Lower leg skin (tissue), 3 donors: ENCODE data around the gene SVOPL.

Experiments used
- CTCF ChIP-seq, 3 donors: fragments of 450-650 bp; IDR thresholded peaks; one replicate each; pipeline ENCODE4 v1.5.1; 2016; ENCODE audit warnings: antibody characterized with exemption in 3 of 3, mild to moderate bottlenecking in 3 of 3, moderate library complexity in 2 of 3
- POLR2A ChIP-seq, 2 donors: fragments of 450-650 bp; IDR thresholded peaks; one replicate each; pipeline ENCODE4 v1.6.1; 2016 to 2017; ENCODE audit warnings: antibody characterized with exemption in 2 of 2, mild to moderate bottlenecking in 1 of 2, moderate library complexity in 1 of 2

GRCh38 chr7:138695106-138695505, 6.1 kb downstream of the SVOPL start:
- TF ChIP-seq CTCF (IDR thresholded peaks at IDR 0.05) (no peak), POLR2A (IDR thresholded peaks at IDR 0.05) (no peak)
